ENCODE data around the gene HECW1. TPM values are rescaled to one million over a fixed set of nuclear protein-coding genes. Genes with fewer than 3 reads are reported as not detected.

The HECW1 gene
- total RNA-seq, 1 experiment from 2014 or later = 2.7 TPM

DNA sequence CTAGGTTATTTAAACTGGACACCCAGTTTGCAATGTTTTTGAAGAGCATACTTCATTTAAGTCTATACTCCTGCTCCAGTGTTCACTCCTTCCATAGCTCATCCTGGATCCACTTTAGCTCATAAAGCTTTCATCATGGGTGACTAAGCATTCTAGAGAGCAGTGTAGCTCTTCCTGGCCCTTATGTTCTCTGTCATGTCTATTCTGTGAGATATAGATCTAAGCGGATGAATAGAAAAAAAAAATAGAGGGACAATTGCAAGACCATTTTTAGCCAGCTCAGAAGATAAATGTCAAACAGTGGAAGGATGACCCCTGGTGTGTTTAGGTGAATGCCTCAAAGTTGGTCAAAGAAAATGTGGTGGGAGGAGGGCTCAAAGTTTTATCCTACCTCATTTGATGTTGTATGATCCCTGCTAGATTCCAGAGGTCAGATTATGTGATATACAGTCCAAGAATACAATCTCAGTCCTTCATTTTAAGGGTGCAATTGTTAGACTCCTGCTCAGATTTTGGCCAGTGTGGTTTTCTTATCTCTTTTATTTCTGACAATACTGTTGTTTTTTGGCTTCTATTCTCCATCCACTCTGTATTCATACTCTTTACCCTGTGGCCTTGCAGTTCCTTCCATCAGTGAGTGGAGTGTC, 7.5 kb upstream of the HECW1 start:
- DNase-seq = no peak
- Histone ChIP-seq H4K20me1 (ENCODE audit: insufficient read depth) (no peaks in the 10 kb centered on the region), H3K4me2 (no peak overlapping the region), H2AFZ (no peak overlapping the region), H3K9me2 (ENCODE audit: insufficient read depth) (0 out of 2 replicates have a peak, but pooled peaks cover 2% of the 10 kb centered on the region), H3K4me1 (replicated peaks; ENCODE audit: insufficient read depth) (no peaks in the 10 kb centered on the region), H3K9me3 (ENCODE audit: insufficient read depth, low read depth) (no peaks in the 10 kb centered on the region), H3K4me3 (no peak overlapping the region), H3K27ac (no peak overlapping the region), H3K36me3 (ENCODE audit: low read depth) (no peaks in the 10 kb centered on the region), H3K79me2 (ENCODE audit: low read depth) (no peaks in the 10 kb centered on the region), H3F3A (ENCODE audit: insufficient read depth, low read depth) (no peaks in the 10 kb centered on the region), H3K27me3 (ENCODE audit: insufficient read depth, low read depth) (peaks cover 21% of the 10 kb centered on the region)
- intact Hi-C loops (cut with micrococcal nuclease; ENCODE audit: unreplicated experiment) = no loop called here
- BruUV-seq (replicated peaks) = no TSS peak
- ChIA-PET CTCF (no interaction called here), POLR2A (ENCODE audit: unreplicated experiment) (no interaction called here)
- TF ChIP-seq, protein P1, sequence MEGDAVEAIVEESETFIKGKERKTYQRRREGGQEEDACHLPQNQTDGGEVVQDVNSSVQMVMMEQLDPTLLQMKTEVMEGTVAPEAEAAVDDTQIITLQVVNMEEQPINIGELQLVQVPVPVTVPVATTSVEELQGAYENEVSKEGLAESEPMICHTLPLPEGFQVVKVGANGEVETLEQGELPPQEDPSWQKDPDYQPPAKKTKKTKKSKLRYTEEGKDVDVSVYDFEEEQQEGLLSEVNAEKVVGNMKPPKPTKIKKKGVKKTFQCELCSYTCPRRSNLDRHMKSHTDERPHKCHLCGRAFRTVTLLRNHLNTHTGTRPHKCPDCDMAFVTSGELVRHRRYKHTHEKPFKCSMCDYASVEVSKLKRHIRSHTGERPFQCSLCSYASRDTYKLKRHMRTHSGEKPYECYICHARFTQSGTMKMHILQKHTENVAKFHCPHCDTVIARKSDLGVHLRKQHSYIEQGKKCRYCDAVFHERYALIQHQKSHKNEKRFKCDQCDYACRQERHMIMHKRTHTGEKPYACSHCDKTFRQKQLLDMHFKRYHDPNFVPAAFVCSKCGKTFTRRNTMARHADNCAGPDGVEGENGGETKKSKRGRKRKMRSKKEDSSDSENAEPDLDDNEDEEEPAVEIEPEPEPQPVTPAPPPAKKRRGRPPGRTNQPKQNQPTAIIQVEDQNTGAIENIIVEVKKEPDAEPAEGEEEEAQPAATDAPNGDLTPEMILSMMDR (conservative IDR thresholded peaks at IDR 0.05) = no peak
- no peak for TF ChIP-seq EZH2 (IDR thresholded peaks at IDR 0.05; ENCODE audit: low read depth)

DNA sequence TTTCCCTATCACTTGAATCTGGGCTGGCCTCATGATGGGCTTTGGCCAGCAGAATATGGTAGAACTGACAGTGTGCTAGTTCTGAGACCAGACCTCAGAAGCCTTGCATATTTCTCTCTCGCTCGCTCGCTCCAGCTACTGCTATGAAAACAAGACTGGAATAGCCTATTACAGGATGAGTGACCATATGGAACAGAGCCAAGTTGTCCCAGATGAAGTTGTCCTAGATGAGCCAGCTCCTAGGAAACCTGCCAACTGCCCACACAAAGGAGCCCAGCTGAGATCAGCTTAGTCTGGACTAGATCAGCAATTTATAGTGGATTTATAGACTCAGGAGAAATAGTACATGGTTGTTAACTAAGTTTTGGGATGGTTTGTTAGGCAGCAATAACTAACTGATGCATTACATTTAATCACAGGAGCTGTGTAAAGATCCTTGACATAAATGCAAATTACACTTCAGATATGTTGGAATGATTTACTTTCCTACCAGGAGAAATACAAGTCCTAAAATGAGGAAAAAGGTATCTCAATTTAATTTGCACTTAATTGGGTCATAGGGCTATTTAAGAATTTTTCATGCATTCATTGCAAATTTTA, 6.8 kb upstream of the HECW1 start:
- CTCF ChIA-PET = no interaction called here
- H3K9me2 ChIP-seq (ENCODE audit: insufficient read depth) = 0 out of 2 replicates have a peak, but pooled peaks cover 2% of the 10 kb centered on the region
- DNase-seq = no peak

DNA sequence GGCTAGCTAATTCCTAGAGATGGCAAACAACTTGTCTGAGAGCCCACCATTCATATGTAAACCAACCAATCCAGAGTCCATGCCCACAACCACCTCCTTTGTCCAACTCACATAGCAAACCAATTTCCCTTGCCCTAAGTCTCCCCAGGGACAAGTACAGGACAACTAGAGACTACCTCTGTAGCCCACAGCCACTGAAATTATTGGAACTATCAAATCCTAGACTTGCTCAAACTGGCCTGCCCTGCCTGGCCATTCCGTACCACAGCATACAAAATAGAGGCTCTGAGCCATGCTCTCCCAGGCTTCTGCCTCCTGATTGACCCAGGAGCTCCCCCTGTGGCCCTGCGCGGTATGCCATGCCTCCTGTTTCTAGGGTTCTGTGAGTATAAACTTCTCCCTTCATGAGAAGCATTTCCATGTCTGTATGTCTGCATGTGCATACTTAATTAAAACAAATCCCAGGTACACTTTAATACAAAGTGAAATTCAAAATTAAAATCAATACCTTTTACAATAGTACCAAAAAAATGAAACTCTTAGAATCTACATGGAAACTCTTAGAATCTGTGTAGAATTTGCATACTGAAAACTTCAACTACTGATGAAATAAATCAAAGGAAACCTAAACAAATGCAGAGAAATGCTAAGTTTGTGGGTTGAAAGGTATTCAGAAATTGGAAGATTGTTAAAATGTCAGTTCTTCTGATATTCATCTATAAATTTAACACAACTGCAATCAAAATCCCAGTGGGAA, 4.0 kb upstream of the HECW1 start:
- Histone ChIP-seq H2AFZ (no peak overlapping the region), H3K79me2 (ENCODE audit: low read depth) (no peaks in the 10 kb centered on the region), H3F3A (ENCODE audit: insufficient read depth, low read depth) (no peaks in the 10 kb centered on the region), H4K20me1 (ENCODE audit: insufficient read depth) (no peaks in the 10 kb centered on the region), H3K4me2 (no peak overlapping the region), H3K9me3 (ENCODE audit: insufficient read depth, low read depth) (no peaks in the 10 kb centered on the region), H3K27me3 (ENCODE audit: insufficient read depth, low read depth) (peaks cover 34% of the 10 kb centered on the region; the same call in 1 of the 2 replicates), H3K9me2 (ENCODE audit: insufficient read depth) (0 out of 2 replicates have a peak, but pooled peaks cover 2% of the 10 kb centered on the region), H3K36me3 (ENCODE audit: low read depth) (no peaks in the 10 kb centered on the region), H3K4me1 (replicated peaks; ENCODE audit: insufficient read depth) (no peaks in the 10 kb centered on the region), H3K4me3 (no peak overlapping the region), H3K27ac (no peak overlapping the region)
- intact Hi-C loops (cut with micrococcal nuclease; ENCODE audit: unreplicated experiment) = no loop called here
- no TSS peak for BruUV-seq (replicated peaks)
- CTCF ChIA-PET = interaction anchor here (1.3 kb wide), 1 partner anchor 25 kb away, joined by 3 read pairs; no protein-coding TSS in a partner anchor
- TF ChIP-seq, protein P1 (conservative IDR thresholded peaks at IDR 0.05) = peak; percentile 89
- TF ChIP-seq EZH2 (IDR thresholded peaks at IDR 0.05; ENCODE audit: low read depth) = no peak
- POLR2A ChIA-PET (ENCODE audit: unreplicated experiment) = interaction anchor here (0.7 kb wide), 1 partner anchor 44 kb away, joined by 5 read pairs; no protein-coding TSS in a partner anchor
- DNase-seq = peak in 1 of 2 experiments; percentile 54

More for the DNA sequence above, 6.8 kb upstream of the HECW1 start:
- Histone ChIP-seq H3K27me3 (ENCODE audit: insufficient read depth, low read depth) (peaks cover 20% of the 10 kb centered on the region), H3K4me2 (no peak overlapping the region), H2AFZ (no peak overlapping the region), H4K20me1 (ENCODE audit: insufficient read depth) (no peaks in the 10 kb centered on the region), H3K4me3 (no peak overlapping the region), H3K27ac (no peak overlapping the region), H3K9me3 (ENCODE audit: insufficient read depth, low read depth) (no peaks in the 10 kb centered on the region), H3K79me2 (ENCODE audit: low read depth) (no peaks in the 10 kb centered on the region), H3K36me3 (ENCODE audit: low read depth) (no peaks in the 10 kb centered on the region), H3F3A (ENCODE audit: insufficient read depth, low read depth) (no peaks in the 10 kb centered on the region), H3K4me1 (replicated peaks; ENCODE audit: insufficient read depth) (no peaks in the 10 kb centered on the region)
- TF ChIP-seq, protein P1 (conservative IDR thresholded peaks at IDR 0.05) = no peak
- TF ChIP-seq EZH2 (IDR thresholded peaks at IDR 0.05; ENCODE audit: low read depth) = no peak
- POLR2A ChIA-PET (ENCODE audit: unreplicated experiment) = no interaction called here
- no TSS peak for BruUV-seq (replicated peaks)
- intact Hi-C loops (cut with micrococcal nuclease; ENCODE audit: unreplicated experiment) = no loop called here

All from PC-9 (cell line).